HFFc6 (cell line): ENCODE data around the gene RBM20. TPM values are rescaled to one million over a fixed set of nuclear protein-coding genes. Genes with fewer than 3 reads are reported as not detected.

Source experiments
- DNase-seq: peaks from one replicate; pipeline ENCODE4 v3.0.0-alpha.2; 2018
- H3K27ac Mint-ChIP-seq: 2 replicates; pipeline ENCODE4 v1.8.0; 2020; ENCODE audit warnings: mild to moderate bottlenecking, mixed read lengths
- H3K27me3 Mint-ChIP-seq: 2 replicates; pipeline ENCODE4 v1.8.0; 2021; ENCODE audit warnings: mild to moderate bottlenecking, moderate library complexity, mixed read lengths; ENCODE audit not compliant: insufficient read depth
- H3K36me3 Mint-ChIP-seq: 2 replicates; pipeline ENCODE4 v1.8.0; 2021; ENCODE audit warnings: low read depth, mixed read lengths
- H3K4me1 Mint-ChIP-seq: 2 replicates; pipeline ENCODE4 v1.8.0; 2020; ENCODE audit warnings: low read depth, mixed read lengths
- H3K4me3 Mint-ChIP-seq: 2 replicates; pipeline ENCODE4 v1.8.0; 2020; ENCODE audit warnings: mild to moderate bottlenecking, moderate library complexity, mixed read lengths
- H3K9me3 Mint-ChIP-seq: 2 replicates; pipeline ENCODE4 v1.8.0; 2020; ENCODE audit warnings: mild to moderate bottlenecking, mixed read lengths
- CTCF ChIP-seq: fragments of 200-600 bp; sonication (generic); IDR thresholded peaks from 2 replicates; pipeline ENCODE4 v1.5.0; 2021; ENCODE audit warnings: antibody characterized with exemption, mild to moderate bottlenecking
- total RNA-seq, 6 experiments: library from RNA; stranded (reverse); fragmentation: NEBNext Ultra II Directional; extraction: Animal tissue kit (Norgen Biotek cat#: 25700); gene quantifications; 2 replicates in 1 of 6; 3 replicates in 5 of 6; pipeline ENCODE4 v1.2.3, GENCODE V29; 2021

RBM20 gene
- total RNA-seq, 6 experiments from 2014 or later: not detected

GRCh38 chr10:110818311-110819256, 174.4 kb downstream of the RBM20 start:
- peaks cover 25% of the 10 kb centered on the region for H3K27me3 Mint-ChIP-seq
- no peaks in the 10 kb centered on the region for H3K9me3 Mint-ChIP-seq
- H3K4me3 Mint-ChIP-seq: no peak overlapping the region
- no peak overlapping the region for H3K27ac Mint-ChIP-seq
- TF ChIP-seq CTCF: no peak
- DNase-seq: no peak
- no peaks in the 10 kb centered on the region for H3K36me3 Mint-ChIP-seq
- peaks cover 8% of the 10 kb centered on the region; the same call in 1 of the 2 replicates for H3K4me1 Mint-ChIP-seq

GRCh38 chr10:110820321-110820814, 176.2 kb downstream of the RBM20 start:
- Mint-ChIP-seq H3K4me1 (peaks cover 8% of the 10 kb centered on the region; the same call in 1 of the 2 replicates), H3K36me3 (no peaks in the 10 kb centered on the region), H3K9me3 (no peaks in the 10 kb centered on the region), H3K27ac (no peak overlapping the region), H3K4me3 (no peak overlapping the region), H3K27me3 (peaks cover 18% of the 10 kb centered on the region)
- no peak for TF ChIP-seq CTCF
- peak; percentile 12 for DNase-seq

GRCh38 chr10:110821508-110821907, 177.4 kb downstream of the RBM20 start:
- Mint-ChIP-seq H3K27me3 (peaks cover 19% of the 10 kb centered on the region), H3K27ac (no peak overlapping the region), H3K4me1 (peaks cover 8% of the 10 kb centered on the region; the same call in 1 of the 2 replicates), H3K4me3 (no peak overlapping the region), H3K9me3 (no peaks in the 10 kb centered on the region), H3K36me3 (no peaks in the 10 kb centered on the region)
- no peak for DNase-seq
- no peak for TF ChIP-seq CTCF

GRCh38 chr10:110822035-110822711, 178.0 kb downstream of the RBM20 start:
- H3K27ac Mint-ChIP-seq: no peak overlapping the region
- peaks cover 22% of the 10 kb centered on the region for H3K27me3 Mint-ChIP-seq
- no peak for TF ChIP-seq CTCF
- H3K36me3 Mint-ChIP-seq: no peaks in the 10 kb centered on the region
- no peaks in the 10 kb centered on the region for H3K9me3 Mint-ChIP-seq
- peaks cover 8% of the 10 kb centered on the region; the same call in 1 of the 2 replicates for H3K4me1 Mint-ChIP-seq
- no peak overlapping the region for H3K4me3 Mint-ChIP-seq
- no peak for DNase-seq

- no peak for TF ChIP-seq CTCF
- Mint-ChIP-seq H3K36me3 (no peaks in the 10 kb centered on the region), H3K4me3 (no peak overlapping the region), H3K9me3 (no peaks in the 10 kb centered on the region), H3K27me3 (peaks cover 23% of the 10 kb centered on the region), H3K4me1 (peaks cover 8% of the 10 kb centered on the region; the same call in 1 of the 2 replicates), H3K27ac (no peak overlapping the region)
- no peak for DNase-seq
These were observed 178.7 kb downstream of the RBM20 start for GRCh38 chr10:110822712-110823311.
